SJCRH30 (cell line): Measurements from ENCODE around the gene UPF2. TPM values are rescaled to one million over a fixed set of nuclear protein-coding genes. Genes with fewer than 3 reads are reported as not detected.

Experiments
- total RNA-seq: library from RNA; depleted of rRNA; stranded (reverse); fragments of >200 nt; shearing (Covaris generic); gene quantifications from 2 replicates; pipeline ENCODE4 v1.2.3, GENCODE V29; 2014; rRNA removed

Gene UPF2
- total RNA-seq, 1 experiment from 2014 or later = 22.9 TPM

Other genes starting within 250 kb of the UPF2 start
- gene PROSER2, start 219.5 kb downstream of the UPF2 start, total RNA-seq = 10.7 and 14.6 TPM in 2 replicates
- 24.4 and 27.4 TPM in 2 replicates for gene DHTKD1, start 26.1 kb upstream of the UPF2 start, total RNA-seq
- gene SEC61A2, start 86.9 kb upstream of the UPF2 start, total RNA-seq = 12.1 and 14.0 TPM in 2 replicates
- gene NUDT5, start 153.1 kb upstream of the UPF2 start, total RNA-seq = 55.8 and 57.3 TPM in 2 replicates
- gene CDC123, start 153.4 kb upstream of the UPF2 start, total RNA-seq = 118 and 119 TPM in 2 replicates